GM23338 (cell line): ENCODE data around the gene TUBB4A.

Experiments
- CREB1 ChIP-seq: fragments of 250-450 bp; sonication (Bioruptor Pico); IDR thresholded peaks from 2 replicates; pipeline ENCODE4 v1.5.0; 2020; ENCODE audit warnings: low read depth, mild to moderate bottlenecking, moderate library complexity
- ETS1 ChIP-seq: IDR thresholded peaks from 2 replicates; pipeline ENCODE4 v1.6.1; 2016; ENCODE audit warnings: antibody characterized with exemption
- EZH2 ChIP-seq: fragments of 200-600 bp; sonication (generic); IDR thresholded peaks from one replicate; pipeline ENCODE4 v1.8.0; 2017; ENCODE audit warnings: antibody characterized with exemption, mild to moderate bottlenecking, low read depth; ENCODE audit not compliant: unreplicated experiment
- EZH2phosphoT487 ChIP-seq: fragments of 200-600 bp; sonication (generic); IDR thresholded peaks from one replicate; pipeline ENCODE4 v1.8.1; 2018; ENCODE audit warnings: antibody characterized with exemption; ENCODE audit not compliant: unreplicated experiment
- JUNB ChIP-seq: IDR thresholded peaks from one replicate; pipeline ENCODE4 v1.6.1; 2016; ENCODE audit warnings: antibody characterized with exemption; ENCODE audit not compliant: unreplicated experiment
- NANOG ChIP-seq: IDR thresholded peaks from 2 replicates; pipeline ENCODE4 v1.6.1; 2016; ENCODE audit warnings: antibody characterized with exemption, borderline replicate concordance
- POLR2AphosphoS5 ChIP-seq: IDR thresholded peaks from 2 replicates; pipeline ENCODE4 v1.6.1; 2016; ENCODE audit warnings: antibody characterized with exemption, low read depth
- ZNF114 ChIP-seq: fragments of 250-450 bp; sonication (Bioruptor Pico); IDR thresholded peaks from 2 replicates; pipeline ENCODE4 v1.5.0; 2020; ENCODE audit warnings: mild to moderate bottlenecking, moderate library complexity
- ZNF331 ChIP-seq: fragments of 250-450 bp; sonication (Bioruptor Pico); IDR thresholded peaks from 2 replicates; pipeline ENCODE4 v1.5.0; 2020; ENCODE audit warnings: low read depth, mild to moderate bottlenecking, moderate library complexity
- TF ChIP-seq, protein P1 (sequence below), 2 experiments: fragments of 200-600 bp in 1 of 2; sonication (generic) in 1 of 2; conservative IDR thresholded peaks; 2 replicates each; pipeline versions ENCODE4 v1.5.1 to v1.6.1; 2016 to 2017; ENCODE audit warnings: antibody characterized with exemption in 2 of 2, low read depth in 2 of 2, mild to moderate bottlenecking in 2 of 2, moderate library complexity in 1 of 2
- TF ChIP-seq, protein P2 (sequence below): IDR thresholded peaks from one replicate; pipeline ENCODE4 v1.6.1; 2018; ENCODE audit warnings: antibody characterized with exemption; ENCODE audit not compliant: unreplicated experiment

- TF ChIP-seq, protein P1, sequence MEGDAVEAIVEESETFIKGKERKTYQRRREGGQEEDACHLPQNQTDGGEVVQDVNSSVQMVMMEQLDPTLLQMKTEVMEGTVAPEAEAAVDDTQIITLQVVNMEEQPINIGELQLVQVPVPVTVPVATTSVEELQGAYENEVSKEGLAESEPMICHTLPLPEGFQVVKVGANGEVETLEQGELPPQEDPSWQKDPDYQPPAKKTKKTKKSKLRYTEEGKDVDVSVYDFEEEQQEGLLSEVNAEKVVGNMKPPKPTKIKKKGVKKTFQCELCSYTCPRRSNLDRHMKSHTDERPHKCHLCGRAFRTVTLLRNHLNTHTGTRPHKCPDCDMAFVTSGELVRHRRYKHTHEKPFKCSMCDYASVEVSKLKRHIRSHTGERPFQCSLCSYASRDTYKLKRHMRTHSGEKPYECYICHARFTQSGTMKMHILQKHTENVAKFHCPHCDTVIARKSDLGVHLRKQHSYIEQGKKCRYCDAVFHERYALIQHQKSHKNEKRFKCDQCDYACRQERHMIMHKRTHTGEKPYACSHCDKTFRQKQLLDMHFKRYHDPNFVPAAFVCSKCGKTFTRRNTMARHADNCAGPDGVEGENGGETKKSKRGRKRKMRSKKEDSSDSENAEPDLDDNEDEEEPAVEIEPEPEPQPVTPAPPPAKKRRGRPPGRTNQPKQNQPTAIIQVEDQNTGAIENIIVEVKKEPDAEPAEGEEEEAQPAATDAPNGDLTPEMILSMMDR (conservative IDR thresholded peaks at IDR 0.05; ENCODE audit: low read depth in 2 of 2): no peak
- no peak for TF ChIP-seq POLR2AphosphoS5
- no peak for TF ChIP-seq EZH2
- TF ChIP-seq EZH2phosphoT487: no peak
- no peak for TF ChIP-seq CREB1 (CRISPR knock-in tag)
- TF ChIP-seq, protein P2, sequence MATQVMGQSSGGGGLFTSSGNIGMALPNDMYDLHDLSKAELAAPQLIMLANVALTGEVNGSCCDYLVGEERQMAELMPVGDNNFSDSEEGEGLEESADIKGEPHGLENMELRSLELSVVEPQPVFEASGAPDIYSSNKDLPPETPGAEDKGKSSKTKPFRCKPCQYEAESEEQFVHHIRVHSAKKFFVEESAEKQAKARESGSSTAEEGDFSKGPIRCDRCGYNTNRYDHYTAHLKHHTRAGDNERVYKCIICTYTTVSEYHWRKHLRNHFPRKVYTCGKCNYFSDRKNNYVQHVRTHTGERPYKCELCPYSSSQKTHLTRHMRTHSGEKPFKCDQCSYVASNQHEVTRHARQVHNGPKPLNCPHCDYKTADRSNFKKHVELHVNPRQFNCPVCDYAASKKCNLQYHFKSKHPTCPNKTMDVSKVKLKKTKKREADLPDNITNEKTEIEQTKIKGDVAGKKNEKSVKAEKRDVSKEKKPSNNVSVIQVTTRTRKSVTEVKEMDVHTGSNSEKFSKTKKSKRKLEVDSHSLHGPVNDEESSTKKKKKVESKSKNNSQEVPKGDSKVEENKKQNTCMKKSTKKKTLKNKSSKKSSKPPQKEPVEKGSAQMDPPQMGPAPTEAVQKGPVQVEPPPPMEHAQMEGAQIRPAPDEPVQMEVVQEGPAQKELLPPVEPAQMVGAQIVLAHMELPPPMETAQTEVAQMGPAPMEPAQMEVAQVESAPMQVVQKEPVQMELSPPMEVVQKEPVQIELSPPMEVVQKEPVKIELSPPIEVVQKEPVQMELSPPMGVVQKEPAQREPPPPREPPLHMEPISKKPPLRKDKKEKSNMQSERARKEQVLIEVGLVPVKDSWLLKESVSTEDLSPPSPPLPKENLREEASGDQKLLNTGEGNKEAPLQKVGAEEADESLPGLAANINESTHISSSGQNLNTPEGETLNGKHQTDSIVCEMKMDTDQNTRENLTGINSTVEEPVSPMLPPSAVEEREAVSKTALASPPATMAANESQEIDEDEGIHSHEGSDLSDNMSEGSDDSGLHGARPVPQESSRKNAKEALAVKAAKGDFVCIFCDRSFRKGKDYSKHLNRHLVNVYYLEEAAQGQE: no peak
- no peak for TF ChIP-seq ZNF114 (CRISPR knock-in tag)
- TF ChIP-seq JUNB: no peak
- no peak for TF ChIP-seq ETS1
- TF ChIP-seq NANOG: no peak
- no peak for TF ChIP-seq ZNF331 (CRISPR knock-in tag)
Observed at GRCh38 chr19:6533000-6533328, 30.9 kb upstream of the TUBB4A start.
